ENCODE results near the gene GANAB. TPM values are rescaled to one million over a fixed set of nuclear protein-coding genes. Genes with fewer than 3 reads are reported as not detected.
A peak's percentile ranks its signal among the peaks of the same experiment; 100 is the strongest.
"Not testable (repeated sequence)": the region's sequence is repeated elsewhere in the genome, so short reads cannot be mapped to it uniquely, and the experiment has no call there.

Gene GANAB
- total and polyA plus RNA-seq, 2 donors: 93.9 to 152 TPM

GRCh38 chr11:62654297-62654696 lies 7.9 kb upstream of the GANAB start:
- Histone ChIP-seq H3K27ac (ENCODE audit: low read depth) (no peak overlapping the region), H3K36me3 (ENCODE audit: insufficient read depth) (no peaks in the 10 kb centered on the region), H3K4me1 (ENCODE audit: insufficient read depth) (no peaks in the 10 kb centered on the region), H3K4me3 (ENCODE audit: low read depth, low read length) (no peak overlapping the region)
- DNase-seq (ENCODE audit: extremely low spot score): no peak
- 87% methylated on average over 11 of the region's 11 CpGs for WGBS

GRCh38 chr11:62652161-62653006 lies 6.0 kb upstream of the GANAB start:
- no peaks in the 10 kb centered on the region for H3K4me1 ChIP-seq (ENCODE audit: insufficient read depth)
- WGBS: 35% methylated on average over 16 of the region's 16 CpGs
- H3K4me3 ChIP-seq (ENCODE audit: low read depth, low read length): peak overlapping the region; percentile 76
- H3K27ac ChIP-seq (ENCODE audit: low read depth): peak overlapping the region; percentile 95
- DNase-seq (ENCODE audit: extremely low spot score): no peak
- no peaks in the 10 kb centered on the region for H3K36me3 ChIP-seq (ENCODE audit: insufficient read depth)

- not testable (repeated sequence) for DNase-seq (ENCODE audit: extremely low spot score); H3K36me3 ChIP-seq (ENCODE audit: insufficient read depth); H3K27ac ChIP-seq (ENCODE audit: low read depth); H3K4me3 ChIP-seq (ENCODE audit: low read depth, low read length); H3K4me1 ChIP-seq (ENCODE audit: insufficient read depth)
- WGBS: 96% methylated on average over 12 of the region's 12 CpGs
Measured at GRCh38 chr11:62650283-62650682, 3.9 kb upstream of the GANAB start.

- Histone ChIP-seq H3K4me1 (ENCODE audit: insufficient read depth) (peaks cover 3% of the 10 kb centered on the region), H3K36me3 (ENCODE audit: insufficient read depth) (no peaks in the 10 kb centered on the region), H3K4me3 (ENCODE audit: low read depth, low read length) (no peak overlapping the region), H3K27ac (ENCODE audit: low read depth) (no peak overlapping the region)
- WGBS: 93% methylated on average over 11 of the region's 11 CpGs
- DNase-seq (ENCODE audit: extremely low spot score): no peak
Measured at GRCh38 chr11:62649486-62649885, 3.1 kb upstream of the GANAB start.

- Histone ChIP-seq H3K4me3 (ENCODE audit: low read depth, low read length) (no peak overlapping the region), H3K36me3 (ENCODE audit: insufficient read depth) (no peaks in the 10 kb centered on the region), H3K4me1 (ENCODE audit: insufficient read depth) (peaks cover 3% of the 10 kb centered on the region), H3K27ac (ENCODE audit: low read depth) (no peak overlapping the region)
- no peak for DNase-seq (ENCODE audit: extremely low spot score)
- 87% methylated on average over 11 of the region's 11 CpGs for WGBS
Measured at GRCh38 chr11:62648967-62649364, 2.6 kb upstream of the GANAB start.

GRCh38 chr11:62648185-62648966 lies 2.0 kb upstream of the GANAB start:
- 91% methylated on average over 24 of the region's 24 CpGs for WGBS
- Histone ChIP-seq H3K36me3 (ENCODE audit: insufficient read depth) (no peaks in the 10 kb centered on the region), H3K27ac (ENCODE audit: low read depth) (no peak overlapping the region), H3K4me1 (ENCODE audit: insufficient read depth) (peaks cover 3% of the 10 kb centered on the region), H3K4me3 (ENCODE audit: low read depth, low read length) (no peak overlapping the region)
- no peak for DNase-seq (ENCODE audit: extremely low spot score)

- no peak for DNase-seq (ENCODE audit: extremely low spot score)
- Histone ChIP-seq H3K4me3 (ENCODE audit: low read depth, low read length) (no peak overlapping the region), H3K27ac (ENCODE audit: low read depth) (no peak overlapping the region), H3K4me1 (ENCODE audit: insufficient read depth) (peaks cover 3% of the 10 kb centered on the region), H3K36me3 (ENCODE audit: insufficient read depth) (no peaks in the 10 kb centered on the region)
- 85% methylated on average over 6 of the region's 6 CpGs for WGBS
Measured at GRCh38 chr11:62647609-62648005, 1.2 kb upstream of the GANAB start.

GRCh38 chr11:62646825-62647608 lies 604 bp upstream of the GANAB start:
- 61% methylated on average over 32 of the region's 32 CpGs for WGBS
- Histone ChIP-seq H3K36me3 (ENCODE audit: insufficient read depth) (no peaks in the 10 kb centered on the region), H3K27ac (ENCODE audit: low read depth) (no peak overlapping the region), H3K4me1 (ENCODE audit: insufficient read depth) (peaks cover 3% of the 10 kb centered on the region), H3K4me3 (ENCODE audit: low read depth, low read length) (no peak overlapping the region)
- no peak for DNase-seq (ENCODE audit: extremely low spot score)

GRCh38 chr11:62645671-62645945 lies 805 bp downstream of the GANAB start:
- H3K36me3 ChIP-seq (ENCODE audit: insufficient read depth): no peaks in the 10 kb centered on the region
- no peak overlapping the region for H3K27ac ChIP-seq (ENCODE audit: low read depth)
- 12% methylated on average over 11 of the region's 11 CpGs for WGBS
- peak overlapping the region; percentile 93 for H3K4me3 ChIP-seq (ENCODE audit: low read depth, low read length)
- peaks cover 3% of the 10 kb centered on the region for H3K4me1 ChIP-seq (ENCODE audit: insufficient read depth)
- DNase-seq (ENCODE audit: extremely low spot score): no peak

- no peak overlapping the region for H3K27ac ChIP-seq (ENCODE audit: low read depth)
- WGBS: 75% methylated on average over 8 of the region's 8 CpGs
- DNase-seq (ENCODE audit: extremely low spot score): no peak
- H3K4me3 ChIP-seq (ENCODE audit: low read depth, low read length): no peak overlapping the region
- peaks cover 3% of the 10 kb centered on the region for H3K4me1 ChIP-seq (ENCODE audit: insufficient read depth)
- no peaks in the 10 kb centered on the region for H3K36me3 ChIP-seq (ENCODE audit: insufficient read depth)
Measured at GRCh38 chr11:62644220-62644619, 2.2 kb downstream of the GANAB start.

- Histone ChIP-seq H3K36me3 (ENCODE audit: insufficient read depth) (peaks cover 22% of the 10 kb centered on the region), H3K4me3 (ENCODE audit: low read depth, low read length) (no peak overlapping the region), H3K4me1 (ENCODE audit: insufficient read depth) (no peaks in the 10 kb centered on the region), H3K27ac (ENCODE audit: low read depth) (no peak overlapping the region)
- WGBS: 80% methylated on average over 6 of the region's 6 CpGs
- no peak for DNase-seq (ENCODE audit: extremely low spot score)
Measured at GRCh38 chr11:62632492-62632891, 13.9 kb downstream of the GANAB start.

- 83% methylated on average over 3 of the region's 3 CpGs for WGBS
- DNase-seq (ENCODE audit: extremely low spot score): no peak
- Histone ChIP-seq H3K27ac (ENCODE audit: low read depth) (no peak overlapping the region), H3K4me1 (ENCODE audit: insufficient read depth) (no peaks in the 10 kb centered on the region), H3K4me3 (ENCODE audit: low read depth, low read length) (no peak overlapping the region), H3K36me3 (ENCODE audit: insufficient read depth) (peaks cover 17% of the 10 kb centered on the region)
Measured at GRCh38 chr11:62627713-62628112, 18.7 kb downstream of the GANAB start.

GRCh38 chr11:62622476-62623089 lies 23.8 kb downstream of the GANAB start:
- Histone ChIP-seq H3K36me3 (ENCODE audit: insufficient read depth) (peaks cover 4% of the 10 kb centered on the region), H3K4me3 (ENCODE audit: low read depth, low read length) (no peak overlapping the region), H3K4me1 (ENCODE audit: insufficient read depth) (no peaks in the 10 kb centered on the region), H3K27ac (ENCODE audit: low read depth) (peak overlapping the region; percentile 41)
- WGBS: 84% methylated on average over 7 of the region's 7 CpGs
- DNase-seq (ENCODE audit: extremely low spot score): no peak
